Kasumi-1 (cell line): ENCODE results near the gene KPNA6.

Experiments
- DNase-seq, 2 experiments: peaks; one replicate each; lab custom pipeline; 2025; lab: John Stamatoyannopoulos, UW

Gene KPNA6

GRCh38 chr1:32216566-32216965, 108.7 kb downstream of the KPNA6 start:
- no peak for DNase-seq

- no peak for DNase-seq
Observed at GRCh38 chr1:32219022-32219421, 111.2 kb downstream of the KPNA6 start.

GRCh38 chr1:32220746-32221580, 113.1 kb downstream of the KPNA6 start:
- no peak for DNase-seq

- no peak for DNase-seq
Observed at GRCh38 chr1:32221581-32221979, 113.7 kb downstream of the KPNA6 start.

GRCh38 chr1:32221980-32222755, 114.3 kb downstream of the KPNA6 start, which contains the start of the genes EIF3I and TMEM234:
Gene EIF3I, plus strand, starts transcription at chr1:32222407. Its CDS starts 35 bp downstream, at chr1:32222442.
Gene TMEM234, minus strand, starts transcription at chr1:32222353. Its CDS starts 31 bp downstream, at chr1:32222322.
- DNase-seq, result peak; percentile 91

GRCh38 chr1:32223683-32224082, 115.8 kb downstream of the KPNA6 start:
- DNase-seq, result no peak

- DNase-seq, result no peak
Observed at GRCh38 chr1:32224285-32224684, 116.4 kb downstream of the KPNA6 start.
